Tibial nerve (tissue), 4 donors: Measurements from ENCODE around the gene ACLY.

Source experiments
- CTCF ChIP-seq, 5 experiments: fragments of 200-600 bp in 3 of 5; fragments of 450-650 bp in 2 of 5; sonication (generic) in 3 of 5; IDR thresholded peaks; one replicate each; pipeline ENCODE4 v1.5.1; 2016 to 2019; ENCODE audit warnings: antibody characterized with exemption in 5 of 5, mild to moderate bottlenecking in 3 of 5, moderate library complexity in 2 of 5
- EP300 ChIP-seq, 2 donors: sonication (generic); formaldehyde crosslinking; IDR thresholded peaks; one replicate each; pipeline ENCODE4 v1.6.1; 2017; ENCODE audit warnings: antibody characterized with exemption in 2 of 2, mild to moderate bottlenecking in 1 of 2
- POLR2A ChIP-seq, 2 donors: fragments of 450-650 bp; IDR thresholded peaks; one replicate each; pipeline ENCODE4 v1.6.1; 2017; ENCODE audit warnings: antibody characterized with exemption in 2 of 2, mild to moderate bottlenecking in 2 of 2, moderate library complexity in 2 of 2

- TF ChIP-seq CTCF (IDR thresholded peaks at IDR 0.05), result no peak
- no peak for TF ChIP-seq POLR2A (IDR thresholded peaks at IDR 0.05)
- TF ChIP-seq EP300 (IDR thresholded peaks at IDR 0.05), result no peak
Observed at GRCh38 chr17:41913798-41914197, 5.0 kb downstream of the ACLY start.
